ENCODE data around the gene PCDHAC2. TPM values are rescaled to one million over a fixed set of nuclear protein-coding genes. Genes with fewer than 3 reads are reported as not detected.

The PCDHAC2 gene
- total and polyA plus RNA-seq, 2 of the 13 experiments (the other 11 are each of a cell fraction or from before 2014, with no cell fraction given), result not detected

GRCh38 chr5:140969880-140970279 lies 3.6 kb downstream of the PCDHAC2 start (continued):
- TF ChIP-seq ZNF225 (CRISPR knock-in tag; IDR thresholded peaks at IDR 0.05) (no peak), ZNF501 (CRISPR knock-in tag; IDR thresholded peaks at IDR 0.05) (no peak), ETV5 (CRISPR knock-in tag; IDR thresholded peaks at IDR 0.05; ENCODE audit: borderline replicate concordance) (no peak)

- Histone ChIP-seq H2AFZ (ENCODE audit: low read length) (no peak overlapping the region), H3K79me2 (ENCODE audit: insufficient read depth, low read length) (no peaks in the 10 kb centered on the region), H3K9me3 (ENCODE audit: low read length) (no peaks in the 10 kb centered on the region), H3K4me2 (ENCODE audit: low read depth, low read length) (no peak overlapping the region), H3K4me3 (replicated peaks in 1 of 3; ENCODE audit: insufficient read depth in 1 of 3, low read depth in 2 of 3, low read length in 3 of 3) (no peak overlapping the region), H3K27ac (ENCODE audit: extremely low read length, insufficient read depth, low read length) (no peak overlapping the region), H3K4me1 (ENCODE audit: insufficient read depth, low read length) (no peaks in the 10 kb centered on the region), H4K20me1 (ENCODE audit: insufficient read depth, low read length) (no peaks in the 10 kb centered on the region), H3K9ac (ENCODE audit: insufficient read depth, low read depth, low read length) (no peak overlapping the region), H3K27me3 (ENCODE audit: control insufficient read depth in 1 of 2, insufficient read depth in 2 of 2, low read length in 2 of 2) (no peaks in the 10 kb centered on the region), H3K36me3 (replicated peaks in 1 of 2; ENCODE audit: control insufficient read depth in 1 of 2, insufficient read depth in 2 of 2, low read length in 2 of 2) (no peaks in the 10 kb centered on the region)
- DNase-seq (ENCODE audit: low spot score) (no peak), FAIRE-seq (no peak), ATAC-seq (no peak)
- CTCF ChIA-PET (ENCODE audit: low intra/inter-chr PET ratio, low total read pairs), result no interaction called here
- POLR2A ChIA-PET, result interaction anchor here (0.6 kb wide), 1 partner anchor 37 kb away, joined by 3 read pairs; no protein-coding TSS in a partner anchor
- intact Hi-C loops (cut with micrococcal nuclease; ENCODE audit: unreplicated experiment) (no loop called here), in situ Hi-C loops (cut with HindIII; ENCODE audit: extremely low pct_ligation_motif_present, low pct_unique_long_range_greater_than_20kb) (no loop called here)
- BruUV-seq (replicated peaks), result no TSS peak
- TF ChIP-seq ZNF800 (CRISPR knock-in tag; IDR thresholded peaks at IDR 0.05) (no peak), POLR2AphosphoS5 (IDR thresholded peaks at IDR 0.05; ENCODE audit: low read depth, low read length) (no peak), GPBP1L1 (CRISPR knock-in tag; IDR thresholded peaks at IDR 0.05) (no peak), RNF219 (CRISPR knock-in tag; IDR thresholded peaks at IDR 0.05) (no peak), TFAP4 (IDR thresholded peaks at IDR 0.05; ENCODE audit: borderline replicate concordance, low read depth) (no peak), ZNF280B (CRISPR knock-in tag; IDR thresholded peaks at IDR 0.05; ENCODE audit: borderline replicate concordance) (no peak), BCL3 (CRISPR knock-in tag; IDR thresholded peaks at IDR 0.05) (no peak), ZNF503 (CRISPR knock-in tag; IDR thresholded peaks at IDR 0.05) (no peak)
Observed at GRCh38 chr5:140973550-140973949, 7.3 kb downstream of the PCDHAC2 start.

Data from HepG2 (cell line).